ENCODE data around the gene FBXL15. TPM values are rescaled to one million over a fixed set of nuclear protein-coding genes. Genes with fewer than 3 reads are reported as not detected.

The FBXL15 gene
- 6.5 and 8.4 TPM in 2 replicates for total RNA-seq (2014; rRNA removed; shearing (Covaris generic))
- 12.8 and 13.8 TPM in 2 replicates for polyA plus RNA-seq (2015; cell fraction: cytosol; rRNA removed)
- 21.3 and 26.2 TPM in 2 replicates for polyA plus RNA-seq (2015; cell fraction: nucleus; rRNA removed)

GRCh38 chr10:102420714-102421506 is at the start of gene FBXL15:
TSS of gene FBXL15 (plus strand) at chr10:102420836. CDS start at chr10:102421130, 294 bp downstream.
- DNase-seq (ENCODE audit: low read depth, low spot score), result peak; percentile 96
- in situ Hi-C loops (cut with HindIII; ENCODE audit: low pct_unique_long_range_greater_than_20kb, low sequenced_read_pairs), result no loop called here

- in situ Hi-C loops (cut with HindIII; ENCODE audit: low pct_unique_long_range_greater_than_20kb, low sequenced_read_pairs), result no loop called here
- DNase-seq (ENCODE audit: low read depth, low spot score), result no peak
These were observed 49.3 kb upstream of the FBXL15 start for GRCh38 chr10:102371295-102371694.

GRCh38 chr10:102375250-102375649 is 45.4 kb upstream of the FBXL15 start:
- no peak for DNase-seq (ENCODE audit: low read depth, low spot score)
- in situ Hi-C loops (cut with HindIII; ENCODE audit: low pct_unique_long_range_greater_than_20kb, low sequenced_read_pairs), result no loop called here

GRCh38 chr10:102375867-102376266 is 44.8 kb upstream of the FBXL15 start:
- in situ Hi-C loops (cut with HindIII; ENCODE audit: low pct_unique_long_range_greater_than_20kb, low sequenced_read_pairs), result no loop called here
- DNase-seq (ENCODE audit: low read depth, low spot score), result no peak

GRCh38 chr10:102376901-102377300 is 43.7 kb upstream of the FBXL15 start:
- DNase-seq (ENCODE audit: low read depth, low spot score), result no peak
- in situ Hi-C loops (cut with HindIII; ENCODE audit: low pct_unique_long_range_greater_than_20kb, low sequenced_read_pairs), result no loop called here

GRCh38 chr10:102379383-102379782 is 41.3 kb upstream of the FBXL15 start:
- no peak for DNase-seq (ENCODE audit: low read depth, low spot score)
- in situ Hi-C loops (cut with HindIII; ENCODE audit: low pct_unique_long_range_greater_than_20kb, low sequenced_read_pairs), result no loop called here

DNA sequence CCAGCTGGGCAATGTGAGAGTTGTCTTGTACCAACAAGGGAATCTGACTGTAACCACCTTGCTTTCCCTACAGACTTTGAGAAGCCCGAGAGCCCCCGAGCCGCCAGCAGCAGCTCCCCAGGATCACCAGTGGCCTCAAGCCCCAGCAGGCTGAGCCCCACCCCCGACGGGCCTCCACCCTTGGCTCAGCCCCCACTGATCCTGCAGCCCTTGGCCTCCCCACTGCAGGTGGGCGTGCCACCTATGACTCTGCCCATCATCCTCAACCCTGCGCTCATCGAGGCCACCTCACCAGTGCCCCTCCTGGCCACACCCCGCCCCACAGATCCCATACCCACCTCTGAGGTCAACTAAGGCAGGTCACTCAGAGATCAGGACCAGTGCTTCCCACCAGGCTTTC is 38.7 kb upstream of the FBXL15 start:
- DNase-seq (ENCODE audit: low read depth, low spot score), result no peak
- in situ Hi-C loops (cut with HindIII; ENCODE audit: low pct_unique_long_range_greater_than_20kb, low sequenced_read_pairs), result no loop called here

DNA sequence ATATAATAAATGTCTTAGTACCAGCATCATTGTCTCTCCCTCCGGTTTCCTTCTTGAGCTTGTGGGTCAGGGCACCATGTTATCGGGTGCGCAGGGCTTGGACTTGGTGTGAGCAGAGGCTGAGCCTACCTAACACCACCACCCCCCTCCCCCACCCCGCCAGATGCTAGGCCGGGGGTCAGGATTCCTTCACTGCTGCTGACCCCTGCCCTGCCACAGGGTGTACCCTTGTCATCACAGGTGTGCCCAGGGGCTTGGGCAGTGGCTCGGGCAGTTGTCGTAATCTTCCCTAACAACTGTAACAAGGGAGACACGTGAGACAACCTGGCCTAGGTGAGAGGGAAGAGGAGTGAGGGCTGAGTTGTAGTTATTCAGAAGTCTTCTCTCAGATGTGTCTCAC is 37.8 kb upstream of the FBXL15 start:
- no peak for DNase-seq (ENCODE audit: low read depth, low spot score)
- in situ Hi-C loops (cut with HindIII; ENCODE audit: low pct_unique_long_range_greater_than_20kb, low sequenced_read_pairs), result no loop called here

DNA sequence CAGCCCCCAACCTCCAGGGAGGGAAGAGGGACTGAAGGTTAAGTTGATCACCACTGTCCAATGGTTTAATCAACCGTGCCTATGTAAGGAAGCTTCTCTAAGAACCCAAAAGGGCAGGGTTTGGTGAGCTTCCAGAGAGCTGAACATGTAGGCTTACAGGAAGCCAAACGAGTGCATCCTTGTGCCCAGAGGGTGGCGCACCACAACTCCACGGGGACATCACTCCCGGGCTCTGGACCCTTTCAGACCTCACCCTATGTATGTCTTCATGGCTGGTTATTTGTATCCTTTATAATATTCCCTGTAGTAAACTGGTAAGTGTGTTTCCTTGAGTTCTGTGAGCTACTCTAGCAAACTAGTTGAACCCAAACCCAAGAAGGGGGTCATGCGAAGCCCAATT is 36.6 kb upstream of the FBXL15 start:
- in situ Hi-C loops (cut with HindIII; ENCODE audit: low pct_unique_long_range_greater_than_20kb, low sequenced_read_pairs), result no loop called here
- peak; percentile 52 for DNase-seq (ENCODE audit: low read depth, low spot score)

DNA sequence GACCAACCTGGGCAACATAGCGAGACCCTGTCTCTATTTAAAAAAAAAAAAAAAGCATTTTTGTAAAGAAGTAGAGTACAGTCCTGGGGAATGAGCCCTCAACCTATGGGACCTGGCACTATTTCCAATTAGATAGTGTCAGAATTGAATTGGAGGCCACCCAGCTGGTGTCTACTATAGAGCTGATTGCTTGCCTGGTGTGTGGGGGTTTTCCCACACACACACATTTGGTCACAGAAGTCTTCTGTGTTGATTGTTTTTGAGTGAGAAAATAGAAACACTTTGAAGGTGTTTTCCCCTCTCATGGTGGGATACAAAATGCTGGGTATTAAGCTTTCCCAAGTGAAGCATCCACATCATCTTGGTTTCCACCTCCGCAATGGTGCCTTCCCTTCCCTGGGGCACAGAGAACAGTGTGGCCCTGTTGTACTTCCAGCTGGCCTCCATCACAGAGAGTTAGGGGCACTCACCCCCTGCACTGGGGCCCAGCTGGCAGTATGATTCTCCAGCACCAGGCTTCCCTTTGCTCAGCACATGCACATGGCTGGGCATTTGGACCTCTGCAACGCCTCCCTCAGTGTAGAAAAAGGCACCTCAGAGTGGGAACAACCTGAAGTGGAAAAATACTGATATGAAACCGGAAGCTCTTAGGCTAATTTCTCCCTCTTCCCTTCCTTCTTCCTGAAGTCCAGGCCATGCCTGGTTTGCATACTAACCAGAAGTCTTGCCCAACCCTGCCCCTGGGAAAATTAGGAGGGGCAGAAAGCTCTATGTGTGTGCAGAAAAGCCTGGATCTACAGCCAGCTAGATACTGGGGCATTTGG is 35.8 kb upstream of the FBXL15 start:
- no peak for DNase-seq (ENCODE audit: low read depth, low spot score)
- in situ Hi-C loops (cut with HindIII; ENCODE audit: low pct_unique_long_range_greater_than_20kb, low sequenced_read_pairs), result no loop called here

GRCh38 chr10:102389894-102390293 is 30.7 kb upstream of the FBXL15 start:
- in situ Hi-C loops (cut with HindIII; ENCODE audit: low pct_unique_long_range_greater_than_20kb, low sequenced_read_pairs), result no loop called here
- no peak for DNase-seq (ENCODE audit: low read depth, low spot score)

- no peak for DNase-seq (ENCODE audit: low read depth, low spot score)
- in situ Hi-C loops (cut with HindIII; ENCODE audit: low pct_unique_long_range_greater_than_20kb, low sequenced_read_pairs), result no loop called here
These were observed 28.3 kb upstream of the FBXL15 start for GRCh38 chr10:102392306-102392705.

DNA sequence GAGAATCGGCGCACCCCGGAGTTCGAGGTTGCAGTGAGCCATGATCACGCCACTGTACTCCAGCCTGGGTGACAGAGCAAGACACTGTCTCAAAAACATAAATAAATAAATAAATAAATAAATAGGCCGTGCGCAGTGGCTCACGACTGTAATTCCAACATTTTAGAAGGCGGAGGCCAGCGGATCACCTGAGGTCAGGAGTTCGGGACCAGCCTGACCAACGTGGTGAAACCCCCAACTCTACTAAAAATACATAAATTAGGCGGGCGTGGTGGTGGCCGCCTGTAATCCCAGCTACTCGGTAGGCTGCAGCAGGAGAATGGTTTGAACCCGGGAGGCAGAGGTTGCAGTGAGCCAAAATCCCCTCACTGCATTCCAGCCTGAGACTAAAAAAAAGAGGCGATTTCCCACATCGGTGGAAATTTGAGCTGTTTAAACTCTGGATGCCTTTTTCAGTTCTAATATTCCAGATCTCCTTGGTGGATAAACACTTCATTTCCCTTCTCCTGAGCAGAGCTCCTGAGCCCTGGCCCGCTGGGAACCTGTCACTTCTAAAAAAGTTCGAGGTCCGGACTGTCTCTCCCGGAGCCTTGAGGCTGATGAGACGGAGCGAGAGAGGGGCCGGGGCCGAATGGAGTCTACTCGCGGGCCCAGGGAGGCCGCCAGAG is 27.1 kb upstream of the FBXL15 start:
- in situ Hi-C loops (cut with HindIII; ENCODE audit: low pct_unique_long_range_greater_than_20kb, low sequenced_read_pairs), result no loop called here
- DNase-seq (ENCODE audit: low read depth, low spot score), result no peak

- in situ Hi-C loops (cut with HindIII; ENCODE audit: low pct_unique_long_range_greater_than_20kb, low sequenced_read_pairs), result no loop called here
- peak; percentile 87 for DNase-seq (ENCODE audit: low read depth, low spot score)
These were observed 26.4 kb upstream of the FBXL15 start for GRCh38 chr10:102394079-102394800.

- in situ Hi-C loops (cut with HindIII; ENCODE audit: low pct_unique_long_range_greater_than_20kb, low sequenced_read_pairs), result no loop called here
- DNase-seq (ENCODE audit: low read depth, low spot score), result peak; percentile 6
These were observed 25.7 kb upstream of the FBXL15 start for GRCh38 chr10:102394801-102395399.

GRCh38 chr10:102395400-102396316 is 25.0 kb upstream of the FBXL15 start, which contains the start of gene NFKB2:
TSS of gene NFKB2 (plus strand) at chr10:102395705. CDS start at chr10:102395960, 255 bp downstream.
- DNase-seq (ENCODE audit: low read depth, low spot score), result peak; percentile 71
- in situ Hi-C loops (cut with HindIII; ENCODE audit: low pct_unique_long_range_greater_than_20kb, low sequenced_read_pairs), result no loop called here
